ENCODE data around the gene GPR61.

The GPR61 gene

DNA sequence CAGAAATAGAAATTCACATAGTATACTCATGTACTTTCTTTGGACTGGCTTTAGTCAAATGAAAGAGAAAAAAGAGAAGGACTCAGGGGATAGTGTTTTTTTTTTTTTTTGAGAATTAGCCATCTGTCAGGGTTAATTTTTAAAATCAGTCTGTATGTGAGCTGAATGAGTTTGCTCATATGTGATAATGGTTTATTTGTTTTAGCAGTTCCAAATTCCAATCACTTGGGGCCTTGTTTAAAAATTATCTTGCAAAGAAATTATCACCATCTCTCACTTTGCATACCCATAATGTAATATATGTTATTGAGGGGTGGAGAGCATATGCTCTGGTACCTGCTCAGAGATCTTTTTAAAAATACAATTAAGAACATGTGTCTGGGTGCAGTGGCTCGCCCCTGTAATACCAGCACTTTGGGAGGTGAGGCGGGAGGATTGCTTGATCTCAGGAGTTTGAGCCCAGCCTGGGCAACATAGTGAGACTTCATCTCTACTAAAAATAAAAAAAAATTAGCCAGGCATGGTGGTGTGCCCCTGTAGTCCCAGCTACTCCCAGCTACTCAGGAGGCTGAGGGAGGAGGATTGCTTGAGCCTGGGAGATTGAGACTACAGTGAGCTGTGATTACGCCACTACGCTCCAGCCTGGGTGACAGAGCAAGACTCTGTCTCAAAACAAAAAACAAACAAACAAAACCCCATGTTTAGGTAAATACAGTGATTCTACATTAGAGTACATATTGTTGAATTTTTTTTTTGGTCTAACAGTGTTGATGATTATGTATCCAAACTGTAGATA is 28.4 kb downstream of the GPR61 start:
- no peak for DNase-seq (ENCODE audit: low read depth in 1 of 2, low spot score in 1 of 2)

GRCh38 chr1:109569323-109569722 is 29.7 kb downstream of the GPR61 start:
- DNase-seq (ENCODE audit: low read depth in 1 of 2, low spot score in 1 of 2): no peak

DNA sequence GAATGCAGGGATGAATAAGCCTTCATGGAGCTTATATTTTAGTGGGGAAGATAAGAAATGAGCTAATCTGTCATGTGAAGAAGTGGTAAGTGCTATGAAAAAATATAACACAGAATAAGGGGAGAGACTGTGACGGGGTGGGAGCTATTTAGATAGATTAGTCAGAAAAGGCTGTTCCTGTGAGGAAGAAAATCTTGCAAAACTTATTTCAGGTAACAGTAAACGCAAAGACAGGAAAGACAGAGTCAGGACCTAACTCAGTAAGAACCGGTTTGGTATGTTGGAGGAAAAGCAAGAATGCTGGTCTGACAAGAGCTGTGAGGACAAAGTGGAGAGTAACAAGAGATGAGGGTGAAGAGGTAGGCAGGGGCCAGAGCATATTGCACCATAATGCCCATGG is 30.7 kb downstream of the GPR61 start:
- DNase-seq (ENCODE audit: low read depth in 1 of 2, low spot score in 1 of 2): no peak

GRCh38 chr1:109573785-109574184 is 34.1 kb downstream of the GPR61 start:
- DNase-seq (ENCODE audit: low read depth in 1 of 2, low spot score in 1 of 2): no peak

GRCh38 chr1:109578947-109579443 is 39.3 kb downstream of the GPR61 start:
- no peak for DNase-seq (ENCODE audit: low read depth in 1 of 2, low spot score in 1 of 2)

DNA sequence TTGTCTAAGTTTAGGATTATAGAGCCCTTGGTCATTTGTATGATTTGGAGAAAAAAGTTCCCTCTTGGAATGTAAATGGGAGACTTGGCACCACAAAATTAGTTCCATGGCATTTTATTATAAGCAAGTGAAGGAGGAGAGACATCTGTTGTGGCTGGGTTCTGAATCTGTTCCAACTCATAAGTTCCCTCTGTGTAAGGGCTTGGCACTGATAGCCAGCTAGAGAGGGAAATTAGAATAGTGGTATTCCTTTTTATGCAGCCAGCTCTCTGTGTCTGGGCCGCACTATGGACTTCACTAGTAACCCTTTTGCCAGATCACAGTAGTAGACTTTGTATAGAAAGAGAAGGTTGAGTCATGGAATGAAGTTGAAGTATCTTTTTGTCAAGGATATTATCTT is 39.8 kb downstream of the GPR61 start:
- no peak for DNase-seq (ENCODE audit: low read depth in 1 of 2, low spot score in 1 of 2)

GRCh38 chr1:109582021-109582420 is 42.3 kb downstream of the GPR61 start:
- no peak for DNase-seq (ENCODE audit: low read depth in 1 of 2, low spot score in 1 of 2)

GRCh38 chr1:109584766-109585165 is 45.1 kb downstream of the GPR61 start:
- no peak for DNase-seq (ENCODE audit: low read depth in 1 of 2, low spot score in 1 of 2)

DNA sequence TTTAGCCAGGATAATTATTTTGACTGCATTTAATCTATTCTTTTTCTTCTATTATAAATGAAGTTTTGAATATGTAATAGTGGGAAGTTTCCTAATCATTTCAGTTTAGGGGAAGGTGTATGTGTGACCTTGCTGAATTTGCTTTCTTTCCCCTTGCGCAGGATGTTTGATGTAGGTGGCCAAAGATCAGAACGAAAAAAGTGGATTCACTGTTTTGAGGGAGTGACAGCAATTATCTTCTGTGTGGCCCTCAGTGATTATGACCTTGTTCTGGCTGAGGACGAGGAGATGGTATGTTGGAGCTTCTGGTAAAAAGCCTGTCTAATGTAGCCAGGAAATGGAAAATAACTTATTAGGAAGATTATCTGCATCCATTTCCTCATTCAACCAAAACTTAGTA is 46.4 kb downstream of the GPR61 start:
- DNase-seq (ENCODE audit: low read depth in 1 of 2, low spot score in 1 of 2): no peak

GRCh38 chr1:109589177-109589576 is 49.5 kb downstream of the GPR61 start:
- no peak for DNase-seq (ENCODE audit: low read depth in 1 of 2, low spot score in 1 of 2)

DNA sequence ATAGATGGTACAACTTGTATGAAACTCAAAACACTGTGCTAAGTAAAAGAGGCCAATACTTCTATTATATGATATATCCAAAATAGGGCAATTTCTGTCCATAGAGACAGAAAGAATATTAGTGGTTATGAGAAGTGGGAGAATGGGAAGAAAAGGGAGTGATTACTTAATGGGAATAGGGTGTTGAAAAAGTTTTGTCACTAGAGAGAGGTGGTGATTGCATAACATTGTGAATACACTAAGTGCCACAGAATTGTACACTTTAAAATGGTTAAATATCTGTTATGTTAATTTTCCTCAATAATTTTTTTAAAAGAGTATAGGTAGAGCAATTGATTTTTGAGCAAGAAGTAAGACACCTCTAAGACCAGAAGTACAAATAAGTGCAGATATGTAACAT is 50.0 kb downstream of the GPR61 start:
- no peak for DNase-seq (ENCODE audit: low read depth in 1 of 2, low spot score in 1 of 2)

GRCh38 chr1:109592916-109593315 is 53.2 kb downstream of the GPR61 start:
- DNase-seq (ENCODE audit: low read depth in 1 of 2, low spot score in 1 of 2): no peak

DNA sequence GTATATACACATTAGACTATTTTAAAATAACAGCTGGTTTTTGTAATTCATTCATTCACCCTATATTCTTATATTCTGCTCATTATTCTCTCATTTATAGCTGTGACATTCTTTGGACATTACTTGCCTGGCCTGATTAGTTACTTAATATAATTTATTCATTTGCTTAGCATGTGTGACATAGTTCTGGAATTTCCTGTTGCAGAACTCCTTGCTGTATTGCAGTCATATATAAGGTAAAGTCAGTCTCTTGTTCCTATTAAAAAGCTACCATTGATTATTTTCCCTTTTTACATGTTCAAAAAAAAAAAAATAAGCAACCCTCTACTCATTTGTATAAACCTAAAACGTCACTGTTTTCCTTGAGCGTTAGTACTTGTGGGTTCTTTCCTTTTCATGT is 55.9 kb downstream of the GPR61 start:
- no peak for DNase-seq (ENCODE audit: low read depth in 1 of 2, low spot score in 1 of 2)

Measured in activated T-helper 1 cell treated with anti-CD3 and anti-CD28 coated beads, Interleukin-2, amount 50 U/mL, for 16 hours (primary cell).